Small intestine (tissue), 16 donors: ENCODE data around the gene PUS10. TPM values are rescaled to one million over a fixed set of nuclear protein-coding genes. Genes with fewer than 3 reads are reported as not detected.

Experiments used
- DNase-seq, 2 donors: peaks; one replicate each; pipeline versions ENCODE4 v3.0.0 to v3.0.0-alpha.2; 2013
- FAIRE-seq: peaks from 2 replicates; lab custom pipeline; 2012; peaks lifted over from hg19 to GRCh38; lab: Jason Lieb, UNC
- H3K27ac ChIP-seq, 3 donors: one replicate each; pipeline ENCODE4 v1.5.1; 2013; ENCODE audit warnings: low read length in 2 of 3, mild to moderate bottlenecking in 2 of 3, control low read depth in 1 of 3, inconsistent platforms in 1 of 3, low read depth in 1 of 3, moderate library complexity in 1 of 3
- H3K27me3 ChIP-seq, 3 donors: one replicate each; pipeline ENCODE4 v1.6.1; 2013; ENCODE audit warnings: low read length in 3 of 3, inconsistent platforms in 1 of 3; ENCODE audit not compliant: control insufficient read depth in 3 of 3, insufficient read depth in 3 of 3
- H3K36me3 ChIP-seq, 3 donors: one replicate each; pipeline ENCODE4 v1.6.1; 2013; ENCODE audit warnings: low read length in 3 of 3, inconsistent platforms in 1 of 3, low read depth in 1 of 3, mild to moderate bottlenecking in 1 of 3, moderate library complexity in 1 of 3; ENCODE audit not compliant: control insufficient read depth in 3 of 3, insufficient read depth in 2 of 3
- H3K4me1 ChIP-seq, 3 donors: one replicate each; pipeline ENCODE4 v1.6.1; 2013; ENCODE audit warnings: low read length in 2 of 3, inconsistent platforms in 1 of 3, low read depth in 1 of 3, mild to moderate bottlenecking in 1 of 3, moderate library complexity in 1 of 3; ENCODE audit not compliant: control insufficient read depth in 3 of 3, insufficient read depth in 2 of 3
- H3K4me3 ChIP-seq, 3 donors: one replicate each; pipeline ENCODE4 v1.5.1; 2013; ENCODE audit warnings: low read length in 3 of 3, control low read depth in 1 of 3, inconsistent platforms in 1 of 3, low read depth in 1 of 3, mild to moderate bottlenecking in 1 of 3, moderate library complexity in 1 of 3
- H3K9me3 ChIP-seq, 2 donors: one replicate each; pipeline ENCODE4 v1.6.1; 2013; ENCODE audit warnings: low read depth in 1 of 2, low read length in 1 of 2; ENCODE audit not compliant: control insufficient read depth in 2 of 2, insufficient read depth in 1 of 2
- WGBS, 3 donors: extraction: QIAGEN DNeasy Blood & Tissue Kit; methylation state at CpG; one replicate each; pipeline ENCODE4 v1.1.7; 2013; 5-methylcytosine and 5-hydroxymethylcytosine counted together
- long read RNA-seq, 10 donors: transcript quantifications; one replicate each; lab custom pipeline, GENCODE V29; 2026
- polyA plus RNA-seq, 4 donors: library from polyadenylated mRNA; stranded (reverse) in 3 of 4; unstranded in 1 of 4; fragments of 200-250 nt in 3 of 4; fragments of 120-200 nt in 1 of 4; gene quantifications; one replicate each; pipeline versions ENCODE4 v1.2.1 to v1.2.3, GENCODE V29; 2013
- donor health status: healthy with polysubstance abuse.
- donor health status: control.
- donor health status: control.
- donor health status: Bipolar disorder and iron deficiency.
- donor health status: healthy.

PUS10 gene
- polyA plus RNA-seq: 10 to 100 TPM in 2 of 4 donors, 1 to 10 TPM in 2; 4.6 to 16.7 (median 9.3) TPM
- long read RNA-seq, donor 1: 0 reads
- long read RNA-seq, donor 2, partial matches to known transcripts: 0 of 1 reads
- long read RNA-seq, donor 2, other reads (novel, unspliced or antisense): 0 of 1 reads
- long read RNA-seq, donor 3, partial matches to known transcripts: 25 of 32 reads
- long read RNA-seq, donor 3, other reads (novel, unspliced or antisense): 6 of 32 reads
- long read RNA-seq, donor 4: 0 reads
- long read RNA-seq, donor 5: 0 reads
- long read RNA-seq, donor 6, partial matches to known transcripts: 0 of 1 reads
- long read RNA-seq, donor 6, other reads (novel, unspliced or antisense): 0 of 1 reads
- long read RNA-seq, donor 7: 0 reads
- long read RNA-seq, donor 8: 0 reads
- long read RNA-seq, donor 9: 0 reads
- long read RNA-seq, donor 10, partial matches to known transcripts: 0 of 2 reads
- long read RNA-seq, donor 10, other reads (novel, unspliced or antisense): 0 of 2 reads

GRCh38 chr2:61017556-61018317, at the start of gene PUS10, which contains the start of gene PEX13:
TSS of gene PUS10 (minus strand) at chr2:61018255. CDS start at chr2:61011890, 6,365 bp downstream.
TSS of gene PEX13 (plus strand) at chr2:61017720. CDS start at chr2:61017760, 40 bp downstream.
- WGBS, 3 donors: 0% methylated on average over 38 to 39 of the region's 39 CpGs
- peaks cover 0 to 3% (median 0%) of the 10 kb centered on the region in 3 donors for H3K4me1 ChIP-seq
- peaks cover 0 to 12% of the 10 kb centered on the region in 2 donors for H3K9me3 ChIP-seq
- H3K36me3 ChIP-seq: peaks cover 0 to 21% (median 4%) of the 10 kb centered on the region in 3 donors
- H3K27ac ChIP-seq: peak within 1 kb of the TSS; percentile 95 to 98 (median 97)
- no peaks in the 10 kb centered on the region for H3K27me3 ChIP-seq
- DNase-seq (peak; percentile 94 to 96), FAIRE-seq (no peak)
- H3K4me3 ChIP-seq: peak within 1 kb of the TSS; percentile 85 to 96 (median 96)

GRCh38 chr2:61065714-61066709, 48.0 kb upstream of the PUS10 start, which contains the start of gene SANBR:
TSS of gene SANBR (plus strand) at chr2:61065871. CDS start at chr2:61070351, 4,480 bp downstream.
- DNase-seq (peak; percentile 95 to 96), FAIRE-seq (no peak)
- Histone ChIP-seq H3K4me3 (peak within 1 kb of the TSS; percentile 81 to 95 (median 91)), H3K27me3 (no peaks in the 10 kb centered on the region), H3K36me3 (peaks cover 0 to 3% (median 0%) of the 10 kb centered on the region in 3 donors), H3K4me1 (peaks cover 0 to 8% (median 0%) of the 10 kb centered on the region in 3 donors), H3K9me3 (no peaks in the 10 kb centered on the region), H3K27ac (peak within 1 kb of the TSS; percentile 80 to 92 (median 87))
- 0 to 1% (median 1%) methylated on average over 58 to 112 of the region's 112 CpGs for WGBS, 3 donors

GRCh38 chr2:61059382-61059781, 41.3 kb upstream of the PUS10 start:
- Histone ChIP-seq H3K27me3 (no peaks in the 10 kb centered on the region), H3K9me3 (no peaks in the 10 kb centered on the region), H3K4me3 (no peak overlapping the region), H3K36me3 (peaks cover 0 to 7% (median 0%) of the 10 kb centered on the region in 3 donors), H3K4me1 (no peaks in the 10 kb centered on the region), H3K27ac (no peak overlapping the region)
- DNase-seq: no peak
- FAIRE-seq: no peak

GRCh38 chr2:61057562-61057961, 39.5 kb upstream of the PUS10 start:
- no peaks in the 10 kb centered on the region for H3K4me1 ChIP-seq
- H3K27ac ChIP-seq: no peak overlapping the region
- DNase-seq: no peak
- no peak overlapping the region for H3K4me3 ChIP-seq
- peaks cover 0 to 15% (median 1%) of the 10 kb centered on the region in 3 donors for H3K36me3 ChIP-seq
- no peak for FAIRE-seq
- no peaks in the 10 kb centered on the region for H3K27me3 ChIP-seq
- H3K9me3 ChIP-seq: no peaks in the 10 kb centered on the region

- 57 to 70% (median 67%) methylated on average over 2 of the region's 2 CpGs for WGBS, 3 donors
- H3K36me3 ChIP-seq: peaks cover 0 to 23% (median 1%) of the 10 kb centered on the region in 3 donors
- H3K4me3 ChIP-seq: no peak overlapping the region
- DNase-seq: no peak
- FAIRE-seq: no peak
- no peaks in the 10 kb centered on the region for H3K4me1 ChIP-seq
- no peaks in the 10 kb centered on the region for H3K27me3 ChIP-seq
- H3K27ac ChIP-seq: peak overlapping the region in 1 of 3 donors; percentile 34
- no peaks in the 10 kb centered on the region for H3K9me3 ChIP-seq
Observed at GRCh38 chr2:61055557-61055956, 37.5 kb upstream of the PUS10 start.

- H3K27me3 ChIP-seq: no peaks in the 10 kb centered on the region
- no peaks in the 10 kb centered on the region for H3K9me3 ChIP-seq
- H3K27ac ChIP-seq: no peak overlapping the region
- FAIRE-seq: peak; percentile 55
- no peak overlapping the region for H3K4me3 ChIP-seq
- 51 to 73% (median 70%) methylated on average over 4 of the region's 4 CpGs for WGBS, 3 donors
- H3K36me3 ChIP-seq: peaks cover 3 to 21% (median 6%) of the 10 kb centered on the region in 3 donors
- no peak for DNase-seq
- H3K4me1 ChIP-seq: no peaks in the 10 kb centered on the region
Observed at GRCh38 chr2:61045999-61046398, 27.9 kb upstream of the PUS10 start.

- Histone ChIP-seq H3K36me3 (peaks cover 3 to 19% (median 6%) of the 10 kb centered on the region in 3 donors), H3K27me3 (no peaks in the 10 kb centered on the region), H3K4me1 (no peaks in the 10 kb centered on the region), H3K27ac (no peak overlapping the region), H3K9me3 (no peaks in the 10 kb centered on the region), H3K4me3 (no peak overlapping the region)
- DNase-seq (no peak), FAIRE-seq (no peak)
- 72 to 92% (median 90%) methylated on average over 2 of the region's 2 CpGs for WGBS, 3 donors
Observed at GRCh38 chr2:61045226-61045625, 27.2 kb upstream of the PUS10 start.
